A673 (cell line): ENCODE data around the gene FMNL3.

ENCODE experiments used
- CTCF ChIP-seq: fragments of 300-800, 200-600 bp; sonication (generic); conservative IDR thresholded peaks from 2 replicates; pipeline ENCODE4 v1.5.1; 2017; ENCODE audit warnings: low read depth, mild to moderate bottlenecking, antibody characterized with exemption, low read length, moderate library complexity, mixed read lengths
- EZH2 ChIP-seq: fragments of 200-600 bp; sonication (generic); IDR thresholded peaks from 2 replicates; pipeline ENCODE4 v1.6.1; 2017; ENCODE audit warnings: borderline replicate concordance, low read depth, mild to moderate bottlenecking, mixed read lengths, antibody characterized with exemption, low read length; ENCODE audit not compliant: poor library complexity, severe bottlenecking

- TF ChIP-seq CTCF: no peak
- no peak for TF ChIP-seq EZH2
Observed at GRCh38 chr12:49626836-49627235, 80.4 kb downstream of the FMNL3 start.
